Rectal smooth muscle tissue (tissue), 1 donor: ENCODE results near the gene GATM.

Experiments used
- H3K27ac ChIP-seq: one replicate; pipeline ENCODE4 v1.7.0; 2013; ENCODE audit warnings: low read depth, low read length, inconsistent platforms
- H3K27me3 ChIP-seq: one replicate; pipeline ENCODE4 v1.7.0; 2013; ENCODE audit warnings: low read length; ENCODE audit not compliant: control insufficient read depth, insufficient read depth
- H3K36me3 ChIP-seq: one replicate; pipeline ENCODE4 v1.7.0; 2013; ENCODE audit warnings: low read length; ENCODE audit not compliant: control insufficient read depth, insufficient read depth
- H3K4me1 ChIP-seq: one replicate; pipeline ENCODE4 v1.7.0; 2013; ENCODE audit warnings: low read length; ENCODE audit not compliant: control insufficient read depth, insufficient read depth
- H3K4me3 ChIP-seq: one replicate; pipeline ENCODE4 v1.7.0; 2013; ENCODE audit warnings: low read length
- H3K9ac ChIP-seq: one replicate; pipeline ENCODE4 v1.7.0; 2013; ENCODE audit warnings: low read length

GATM gene

DNA sequence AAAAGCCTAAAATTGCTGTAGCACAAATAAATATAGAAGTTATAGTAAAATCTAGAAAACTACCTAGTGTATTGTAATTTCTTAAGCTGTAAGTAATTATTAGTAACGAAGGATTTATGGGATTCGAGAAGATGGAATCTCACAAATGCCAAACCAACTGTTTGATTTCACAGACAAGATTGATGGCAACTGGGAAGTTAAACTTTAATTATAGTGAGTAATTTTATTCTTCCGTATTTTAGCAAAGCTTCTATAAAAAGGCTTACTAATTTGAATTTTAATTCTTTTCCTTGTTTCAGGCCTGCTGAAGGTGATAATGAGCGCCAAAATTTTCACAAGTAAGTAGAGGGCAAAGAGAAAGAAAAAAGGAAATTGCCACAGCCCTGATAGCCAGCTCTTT is 36.6 kb downstream of the GATM start:
- no peaks in the 10 kb centered on the region for H3K27me3 ChIP-seq
- no peak overlapping the region for H3K27ac ChIP-seq
- no peaks in the 10 kb centered on the region for H3K4me1 ChIP-seq
- no peak overlapping the region for H3K9ac ChIP-seq
- H3K4me3 ChIP-seq, result no peak overlapping the region
- no peaks in the 10 kb centered on the region for H3K36me3 ChIP-seq

DNA sequence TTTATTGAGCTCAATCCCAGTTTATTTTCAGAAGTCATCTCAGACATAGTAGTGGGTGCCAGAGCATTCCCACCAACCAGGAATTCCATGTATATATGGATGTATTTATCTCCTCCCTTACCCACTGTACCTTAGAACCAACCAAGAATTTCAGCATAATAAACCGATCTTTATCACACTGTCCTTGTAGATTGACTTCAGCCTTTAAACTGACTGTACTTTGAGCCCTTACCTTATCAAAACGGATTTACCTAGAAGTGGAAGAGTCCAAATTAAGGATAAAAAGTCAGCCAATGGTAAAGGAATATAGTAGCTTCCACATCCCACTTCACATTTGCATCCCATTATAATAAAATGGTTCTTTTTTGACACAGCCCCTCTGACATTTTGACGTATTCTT is 37.9 kb downstream of the GATM start:
- Histone ChIP-seq H3K27ac (no peak overlapping the region), H3K36me3 (no peaks in the 10 kb centered on the region), H3K4me3 (no peak overlapping the region), H3K27me3 (no peaks in the 10 kb centered on the region), H3K9ac (no peak overlapping the region), H3K4me1 (no peaks in the 10 kb centered on the region)

GRCh38 chr15:45338417-45338816 is 39.9 kb downstream of the GATM start:
- H3K4me3 ChIP-seq, result no peak overlapping the region
- no peaks in the 10 kb centered on the region for H3K36me3 ChIP-seq
- H3K27ac ChIP-seq, result no peak overlapping the region
- no peak overlapping the region for H3K9ac ChIP-seq
- H3K27me3 ChIP-seq, result no peaks in the 10 kb centered on the region
- H3K4me1 ChIP-seq, result no peaks in the 10 kb centered on the region

DNA sequence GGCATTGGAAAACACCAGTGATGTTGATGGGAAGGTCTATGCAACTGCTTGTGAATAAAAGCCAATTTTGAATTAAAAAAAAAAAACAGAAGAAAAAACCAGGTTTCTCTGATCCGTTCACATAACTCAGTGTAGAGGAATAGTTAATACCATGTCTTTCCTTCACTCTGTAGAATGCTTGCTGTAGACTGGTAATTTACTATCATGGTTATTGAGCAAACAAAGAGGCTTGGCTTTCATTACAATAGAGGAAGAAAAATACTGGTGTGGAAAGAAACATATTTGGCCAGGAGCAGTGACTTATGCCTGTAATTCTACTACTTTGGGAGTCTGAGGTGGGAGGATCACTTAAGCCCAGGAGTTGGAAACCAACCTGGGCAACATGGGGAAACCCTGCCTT is 41.1 kb downstream of the GATM start:
- H3K36me3 ChIP-seq, result no peaks in the 10 kb centered on the region
- no peak overlapping the region for H3K4me3 ChIP-seq
- no peaks in the 10 kb centered on the region for H3K4me1 ChIP-seq
- no peak overlapping the region for H3K27ac ChIP-seq
- H3K9ac ChIP-seq, result no peak overlapping the region
- H3K27me3 ChIP-seq, result no peaks in the 10 kb centered on the region

- H3K9ac ChIP-seq, result no peak overlapping the region
- no peaks in the 10 kb centered on the region for H3K4me1 ChIP-seq
- no peak overlapping the region for H3K4me3 ChIP-seq
- H3K36me3 ChIP-seq, result no peaks in the 10 kb centered on the region
- H3K27ac ChIP-seq, result no peak overlapping the region
- no peaks in the 10 kb centered on the region for H3K27me3 ChIP-seq
Measured at GRCh38 chr15:45333550-45333949, 44.8 kb downstream of the GATM start.

- Histone ChIP-seq H3K36me3 (no peaks in the 10 kb centered on the region), H3K4me3 (no peak overlapping the region), H3K27ac (no peak overlapping the region), H3K27me3 (no peaks in the 10 kb centered on the region), H3K4me1 (no peaks in the 10 kb centered on the region), H3K9ac (no peak overlapping the region)
Measured at GRCh38 chr15:45332694-45333093, 45.6 kb downstream of the GATM start.

GRCh38 chr15:45331972-45332371 is 46.4 kb downstream of the GATM start:
- no peak overlapping the region for H3K9ac ChIP-seq
- H3K4me3 ChIP-seq, result no peak overlapping the region
- no peak overlapping the region for H3K27ac ChIP-seq
- no peaks in the 10 kb centered on the region for H3K27me3 ChIP-seq
- H3K4me1 ChIP-seq, result no peaks in the 10 kb centered on the region
- H3K36me3 ChIP-seq, result no peaks in the 10 kb centered on the region

DNA sequence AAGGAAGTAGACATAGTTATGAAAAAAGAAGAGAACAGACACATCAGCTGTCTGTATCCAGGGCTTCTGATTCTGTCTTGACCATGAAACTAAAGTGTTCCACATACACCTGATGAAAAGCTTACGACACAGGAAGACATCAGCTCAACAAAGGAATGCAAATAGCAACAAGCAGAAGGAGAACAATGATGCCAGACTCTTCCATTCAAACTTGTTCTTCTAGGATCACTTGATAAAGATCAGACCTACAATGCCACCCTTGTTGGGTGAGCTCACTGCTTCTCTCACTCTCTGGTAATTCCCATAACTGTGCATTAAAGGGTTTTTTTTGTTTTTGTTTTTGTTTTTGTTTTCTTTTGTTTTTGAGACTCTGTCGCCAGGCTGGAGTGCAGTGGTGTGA is 49.7 kb downstream of the GATM start:
- no peaks in the 10 kb centered on the region for H3K4me1 ChIP-seq
- H3K4me3 ChIP-seq, result no peak overlapping the region
- no peak overlapping the region for H3K27ac ChIP-seq
- H3K36me3 ChIP-seq, result no peaks in the 10 kb centered on the region
- H3K9ac ChIP-seq, result no peak overlapping the region
- no peaks in the 10 kb centered on the region for H3K27me3 ChIP-seq

GRCh38 chr15:45326741-45327140 is 51.6 kb downstream of the GATM start:
- H3K4me3 ChIP-seq, result no peak overlapping the region
- no peaks in the 10 kb centered on the region for H3K27me3 ChIP-seq
- H3K9ac ChIP-seq, result no peak overlapping the region
- H3K4me1 ChIP-seq, result no peaks in the 10 kb centered on the region
- H3K36me3 ChIP-seq, result no peaks in the 10 kb centered on the region
- H3K27ac ChIP-seq, result no peak overlapping the region

GRCh38 chr15:45326280-45326679 is 52.1 kb downstream of the GATM start:
- H3K27ac ChIP-seq, result no peak overlapping the region
- H3K4me1 ChIP-seq, result no peaks in the 10 kb centered on the region
- no peak overlapping the region for H3K4me3 ChIP-seq
- no peak overlapping the region for H3K9ac ChIP-seq
- H3K27me3 ChIP-seq, result no peaks in the 10 kb centered on the region
- H3K36me3 ChIP-seq, result no peaks in the 10 kb centered on the region

DNA sequence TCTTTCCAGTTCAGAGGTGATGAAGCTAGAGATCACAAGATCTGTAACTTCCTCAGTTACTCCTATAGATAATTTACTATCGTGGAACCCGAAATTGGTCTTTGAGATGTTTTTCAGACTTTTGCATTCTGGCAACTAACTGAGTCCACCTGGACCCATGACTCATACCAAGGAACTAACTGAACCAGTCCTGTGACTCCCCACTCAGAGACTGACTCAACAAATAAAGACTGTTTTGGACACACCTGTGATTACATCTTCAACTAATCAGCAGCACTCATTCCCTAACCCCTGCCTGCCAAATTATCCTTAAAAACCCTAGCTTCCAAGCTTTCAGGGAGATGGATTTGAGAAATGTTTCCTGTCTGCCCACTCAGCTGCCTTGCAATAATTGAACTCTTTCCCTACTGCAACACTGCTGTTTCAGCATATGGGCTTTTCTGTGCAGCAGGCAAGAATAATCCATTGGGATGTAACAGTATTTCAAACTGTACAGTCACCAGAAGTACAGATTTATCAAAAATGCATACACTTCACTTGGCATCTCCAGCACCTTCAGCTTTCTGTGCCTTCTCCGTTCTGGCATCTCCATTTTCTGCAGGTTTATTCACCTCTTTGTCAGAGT is 57.7 kb downstream of the GATM start:
- no peak overlapping the region for H3K27ac ChIP-seq
- H3K4me3 ChIP-seq, result no peak overlapping the region
- H3K9ac ChIP-seq, result no peak overlapping the region

GRCh38 chr15:45319472-45320214 is 58.7 kb downstream of the GATM start:
- Histone ChIP-seq H3K4me1 (no peaks in the 10 kb centered on the region), H3K27me3 (no peaks in the 10 kb centered on the region), H3K4me3 (no peak overlapping the region), H3K9ac (no peak overlapping the region), H3K36me3 (no peaks in the 10 kb centered on the region), H3K27ac (no peak overlapping the region)

More for the DNA sequence above, 57.7 kb downstream of the GATM start:
- Histone ChIP-seq H3K4me1 (no peaks in the 10 kb centered on the region), H3K36me3 (no peaks in the 10 kb centered on the region), H3K27me3 (no peaks in the 10 kb centered on the region)

DNA sequence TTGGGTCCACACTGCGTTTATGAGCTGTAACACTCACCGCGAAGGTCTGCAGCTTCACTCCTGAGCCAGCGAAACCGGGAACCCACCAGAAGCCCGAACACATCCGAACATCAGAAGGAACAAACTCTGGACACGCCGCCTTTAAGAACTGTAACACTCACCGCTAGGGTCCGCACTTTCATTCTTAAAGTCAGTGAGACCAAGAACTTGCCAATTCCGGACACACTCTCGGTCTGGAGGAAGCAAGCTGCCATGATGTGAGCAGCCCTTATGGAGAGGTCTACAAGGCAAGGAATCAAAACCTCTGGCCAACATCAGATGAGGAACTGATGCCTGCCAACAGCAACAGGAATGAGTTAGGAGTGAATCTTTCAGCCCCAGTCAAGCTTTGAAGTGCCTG is 63.4 kb downstream of the GATM start:
- Histone ChIP-seq H3K4me1 (no peaks in the 10 kb centered on the region), H3K36me3 (no peaks in the 10 kb centered on the region), H3K4me3 (no peak overlapping the region)

More for the DNA sequence above, 63.4 kb downstream of the GATM start:
- H3K9ac ChIP-seq, result no peak overlapping the region
- H3K27ac ChIP-seq, result no peak overlapping the region
- H3K27me3 ChIP-seq, result no peaks in the 10 kb centered on the region
